Umbilical cord (tissue), 1 donor: ENCODE data around the gene STK16. TPM values are rescaled to one million over a fixed set of nuclear protein-coding genes. Genes with fewer than 3 reads are reported as not detected.

Experiments used
- total RNA-seq: library from RNA; depleted of rRNA; stranded (reverse); fragments of >200 nt; gene quantifications from one replicate; pipeline ENCODE4 v1.2.3, GENCODE V29; 2014; ENCODE audit warnings: low replicate concordance; ENCODE audit not compliant: insufficient read depth

STK16 gene
- total RNA-seq, 1 donor from 2014 or later = 24.1 TPM

Other genes starting within 250 kb of the STK16 start
- gene CFAP65, start 204.0 kb upstream of the STK16 start, total RNA-seq = 2.9 TPM
- not detected for gene IHH, start 184.6 kb upstream of the STK16 start, total RNA-seq
- gene NHEJ1, start 84.7 kb upstream of the STK16 start, total RNA-seq = 13.0 TPM
- gene SLC23A3, start 75.5 kb upstream of the STK16 start, total RNA-seq = not detected
- 20.5 TPM for gene CNPPD1, start 68.6 kb upstream of the STK16 start, total RNA-seq
- gene RETREG2, start 67.2 kb upstream of the STK16 start, total RNA-seq = 40.9 TPM
- gene ZFAND2B, start 38.7 kb upstream of the STK16 start, total RNA-seq = 20.5 TPM
- 34.2 TPM for gene ABCB6, start 26.5 kb upstream of the STK16 start, total RNA-seq
- gene ATG9A, start 15.8 kb upstream of the STK16 start, total RNA-seq = 83.3 TPM
- 27.9 TPM for gene ANKZF1, start 15.7 kb upstream of the STK16 start, total RNA-seq
- 12.0 TPM for gene GLB1L, start within 50 bp of the STK16 start, total RNA-seq
- gene TUBA4B, start 7.8 kb downstream of the STK16 start, total RNA-seq = 0.72 TPM
- gene TUBA4A, start 8.4 kb downstream of the STK16 start, total RNA-seq = 21.7 TPM
- 45.0 TPM for gene DNAJB2, start 33.9 kb downstream of the STK16 start, total RNA-seq
- 5.5 TPM for gene PTPRN, start 63.9 kb downstream of the STK16 start, total RNA-seq
- not detected for gene RESP18, start 87.3 kb downstream of the STK16 start, total RNA-seq
- gene DNPEP, start 142.4 kb downstream of the STK16 start, total RNA-seq = 26.0 TPM
- gene DES, start 172.9 kb downstream of the STK16 start, total RNA-seq = 2,247 TPM
- 61.9 TPM for gene SPEG, start 189.4 kb downstream of the STK16 start, total RNA-seq